RWPE1 (cell line): Measurements from ENCODE around the gene ARHGAP22.

Source experiments
- CTCF ChIA-PET: fragments of 350-600 bp; sonication (Branson Sonifier 250); formaldehyde crosslinking; extraction: SDS; loops from one replicate; lab custom pipeline; 2021; lab: Yijun Ruan, JAX
- POLR2A ChIA-PET: fragments of 400-600 bp; formaldehyde crosslinking; extraction: SDS; loops from one replicate; lab custom pipeline; 2020; ENCODE audit warnings: antibody characterized with exemption; ENCODE audit not compliant: low non-redundant PET; lab: Yijun Ruan, JAX
- DNase-seq: peaks from one replicate; pipeline ENCODE4 v3.0.0; 2012; ENCODE audit warnings: low spot score
- H3K27ac ChIP-seq: fragments of 450-650 bp; 2 replicates; pipeline ENCODE4 v1.5.1; 2017
- TF ChIP-seq, protein P1 (sequence below): fragments of 450-650 bp; conservative IDR thresholded peaks from 2 replicates; pipeline ENCODE4 v1.5.1; 2017; ENCODE audit warnings: low read depth, mild to moderate bottlenecking

ARHGAP22 gene

DNA sequence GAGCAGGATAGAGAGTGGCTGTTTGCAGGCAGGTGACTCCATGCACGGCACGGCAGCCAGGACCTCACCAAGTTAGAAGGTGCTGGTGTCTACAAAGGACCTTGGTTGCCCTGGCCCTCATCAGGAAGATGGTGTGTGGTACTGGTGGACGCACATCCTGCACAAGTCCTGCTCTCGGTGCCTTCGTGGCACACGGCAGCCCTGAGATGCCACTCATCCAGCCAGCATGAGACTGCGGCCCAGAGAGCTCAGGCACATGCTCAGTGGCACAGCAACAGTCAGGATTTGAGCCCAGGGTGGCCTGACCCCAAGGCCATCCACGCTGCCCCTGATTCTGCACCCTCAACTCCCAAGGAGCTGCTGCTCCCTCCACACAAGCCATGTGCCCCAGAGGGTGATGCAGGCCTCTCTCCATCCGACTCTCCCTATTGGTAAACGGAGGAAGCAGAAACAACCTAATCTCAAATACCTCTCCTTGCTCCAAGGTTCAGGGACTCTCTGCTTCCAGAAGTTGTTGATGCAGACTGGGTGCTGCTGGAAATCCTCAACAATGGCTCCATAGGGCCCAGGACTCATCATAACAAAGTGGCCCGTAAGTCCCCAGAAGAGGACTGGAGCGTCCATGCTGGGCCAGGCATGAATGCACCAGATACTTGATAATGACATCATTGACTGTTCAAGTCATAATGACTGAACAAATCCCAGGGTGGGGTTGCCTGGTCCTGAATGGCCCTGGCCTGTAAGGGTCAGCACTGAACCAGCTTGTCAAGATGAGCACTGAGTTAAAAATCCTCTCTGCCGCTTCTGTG, 93.6 kb downstream of the ARHGAP22 start:
- ChIA-PET POLR2A (no interaction called here), CTCF (no interaction called here)
- H3K27ac ChIP-seq, result no peak overlapping the region
- TF ChIP-seq, protein P1, sequence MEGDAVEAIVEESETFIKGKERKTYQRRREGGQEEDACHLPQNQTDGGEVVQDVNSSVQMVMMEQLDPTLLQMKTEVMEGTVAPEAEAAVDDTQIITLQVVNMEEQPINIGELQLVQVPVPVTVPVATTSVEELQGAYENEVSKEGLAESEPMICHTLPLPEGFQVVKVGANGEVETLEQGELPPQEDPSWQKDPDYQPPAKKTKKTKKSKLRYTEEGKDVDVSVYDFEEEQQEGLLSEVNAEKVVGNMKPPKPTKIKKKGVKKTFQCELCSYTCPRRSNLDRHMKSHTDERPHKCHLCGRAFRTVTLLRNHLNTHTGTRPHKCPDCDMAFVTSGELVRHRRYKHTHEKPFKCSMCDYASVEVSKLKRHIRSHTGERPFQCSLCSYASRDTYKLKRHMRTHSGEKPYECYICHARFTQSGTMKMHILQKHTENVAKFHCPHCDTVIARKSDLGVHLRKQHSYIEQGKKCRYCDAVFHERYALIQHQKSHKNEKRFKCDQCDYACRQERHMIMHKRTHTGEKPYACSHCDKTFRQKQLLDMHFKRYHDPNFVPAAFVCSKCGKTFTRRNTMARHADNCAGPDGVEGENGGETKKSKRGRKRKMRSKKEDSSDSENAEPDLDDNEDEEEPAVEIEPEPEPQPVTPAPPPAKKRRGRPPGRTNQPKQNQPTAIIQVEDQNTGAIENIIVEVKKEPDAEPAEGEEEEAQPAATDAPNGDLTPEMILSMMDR, result no peak
- DNase-seq, result no peak

DNA sequence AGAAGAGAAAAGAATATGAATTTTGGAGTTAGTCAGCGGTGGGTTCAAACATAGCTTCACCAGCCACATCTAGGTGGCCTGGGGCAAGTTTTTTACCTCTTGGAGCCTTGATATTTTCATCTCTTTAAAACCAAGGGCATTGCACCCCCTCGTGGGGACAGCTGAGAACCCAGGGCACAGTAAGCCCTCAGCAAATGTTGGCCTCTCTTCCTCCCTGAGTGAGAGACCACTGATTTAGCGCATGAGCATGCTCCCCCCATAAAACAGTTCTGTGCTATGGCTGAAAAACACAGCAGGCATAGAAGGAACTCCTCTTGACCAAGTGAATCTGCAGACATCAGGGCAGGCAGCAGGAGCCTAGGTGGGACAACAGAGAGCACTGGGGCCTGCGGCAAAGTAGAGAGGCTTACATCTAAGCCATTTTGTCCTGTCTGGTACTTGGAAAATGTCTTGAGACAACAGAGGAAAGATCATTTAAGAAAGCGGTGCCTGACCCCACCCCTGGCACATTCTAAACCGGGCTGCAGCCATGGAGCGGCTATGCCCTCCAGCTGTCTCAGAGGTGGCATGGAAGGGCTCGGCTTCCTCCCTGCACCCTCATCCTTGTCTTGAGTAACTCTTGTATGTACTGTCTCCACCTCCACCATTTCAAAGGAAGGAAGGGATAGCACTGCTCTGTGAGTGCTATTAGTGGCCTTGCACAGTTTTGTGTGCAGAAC, 94.7 kb downstream of the ARHGAP22 start:
- CTCF ChIA-PET, result interaction anchor here (0.6 to 2.5 kb wide), 2 partner anchors 54 to 64 kb away, joined by 3 to 15 read pairs; no protein-coding TSS in a partner anchor
- POLR2A ChIA-PET, result no interaction called here
- no peak for DNase-seq
- H3K27ac ChIP-seq, result no peak overlapping the region
- TF ChIP-seq, protein P1, result no peak; the same call in 1 of the 2 replicates

DNA sequence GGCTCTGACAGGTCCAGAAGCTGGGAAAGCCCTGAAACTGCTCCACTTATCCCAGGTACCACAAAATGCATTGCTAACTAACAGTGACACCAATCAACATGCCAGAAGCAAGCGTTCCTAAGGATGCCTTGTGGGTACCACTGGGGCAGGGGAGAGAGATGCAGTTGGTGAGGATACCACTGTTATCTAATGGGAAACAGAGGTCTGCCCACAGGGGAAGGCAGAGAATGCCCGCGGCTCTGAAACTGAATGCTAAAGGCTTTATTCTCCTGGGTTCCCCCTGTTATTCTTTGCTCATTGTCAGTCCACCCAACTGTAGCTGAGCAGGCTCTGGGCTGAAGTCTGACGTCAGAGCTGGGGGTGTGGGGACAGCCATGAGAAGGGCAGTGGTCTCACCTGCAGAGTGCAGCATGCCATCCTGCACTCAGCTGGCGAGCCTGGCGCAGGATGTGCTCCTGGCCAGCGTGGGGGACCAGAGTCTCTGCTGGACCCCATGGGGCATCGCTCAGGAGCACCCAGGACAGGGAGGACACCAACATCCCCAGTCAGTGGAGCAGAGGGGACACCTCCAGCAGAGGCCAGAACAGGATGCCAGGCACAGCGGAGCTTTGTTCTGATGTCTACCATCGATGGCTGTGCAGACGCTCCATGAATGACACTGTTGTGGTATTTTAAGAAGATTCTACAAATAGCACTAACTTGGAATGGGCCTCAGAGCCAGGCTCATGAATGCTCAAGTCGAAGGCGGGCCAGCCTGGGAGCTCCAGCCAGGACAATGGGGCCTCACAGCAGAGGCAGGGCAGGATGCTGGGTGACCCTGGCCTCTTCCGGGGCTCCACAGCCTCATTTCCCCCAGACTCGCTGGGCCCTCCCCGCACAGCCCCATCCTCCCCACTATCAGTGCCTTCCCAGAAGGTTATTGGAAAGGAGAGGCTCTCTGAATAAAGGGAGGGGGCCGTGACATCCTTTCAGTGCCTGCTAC, 95.8 kb downstream of the ARHGAP22 start:
- TF ChIP-seq, protein P1, result no peak
- H3K27ac ChIP-seq, result no peak overlapping the region
- no peak for DNase-seq
- CTCF ChIA-PET, result interaction anchor here (0.6 to 2.5 kb wide), 3 partner anchors 53 to 146 kb away, joined by 3 to 15 read pairs (median 4); no protein-coding TSS in a partner anchor
- POLR2A ChIA-PET, result no interaction called here

- POLR2A ChIA-PET, result no interaction called here
- TF ChIP-seq, protein P1, result no peak
- CTCF ChIA-PET, result interaction anchor here (0.8 to 2.6 kb wide), 3 partner anchors 62 to 145 kb away, joined by 4 to 15 read pairs (median 15); no protein-coding TSS in a partner anchor
- no peak for DNase-seq
- H3K27ac ChIP-seq, result no peak overlapping the region
Observed at GRCh38 chr10:48507933-48508790, 96.7 kb downstream of the ARHGAP22 start.

- TF ChIP-seq, protein P1, result no peak
- CTCF ChIA-PET, result interaction anchor here (2.6 kb wide), 1 partner anchor 62 kb away, joined by 15 read pairs; no protein-coding TSS in a partner anchor
- DNase-seq, result no peak
- no peak overlapping the region for H3K27ac ChIP-seq
- POLR2A ChIA-PET, result no interaction called here
Observed at GRCh38 chr10:48507494-48507893, 97.4 kb downstream of the ARHGAP22 start.
